Measurements from ENCODE around the gene GABRB3. TPM values are rescaled to one million over a fixed set of nuclear protein-coding genes. Genes with fewer than 3 reads are reported as not detected.

The GABRB3 gene
- 1 to 10 TPM in 2 of 3 donors, under 1 TPM in 1; 0.34 to 2.1 (median 1.1) TPM for polyA plus RNA-seq

- no peak within 1 kb of the TSS for H3K27ac ChIP-seq (ENCODE audit: low read depth, low read length)
- 2 to 3% (median 3%) methylated on average over 59 to 104 of the region's 112 CpGs for WGBS, 3 donors
Measured at GRCh38 chr15:26772154-26773066, at the start of gene GABRB3. TSS of gene GABRB3 (minus strand) at chr15:26773066.

- WGBS, 3 donors = 55 to 61% (median 58%) methylated on average over 15 of the region's 15 CpGs
- H3K27ac ChIP-seq (ENCODE audit: low read depth, low read length) = no peak overlapping the region
Measured at GRCh38 chr15:26807517-26808427, 34.9 kb upstream of the GABRB3 start.

GRCh38 chr15:26806574-26806973 is 33.7 kb upstream of the GABRB3 start:
- no peak overlapping the region for H3K27ac ChIP-seq (ENCODE audit: low read depth, low read length)
- 73 to 74% (median 73%) methylated on average over 5 of the region's 5 CpGs for WGBS, 3 donors

- no peak overlapping the region for H3K27ac ChIP-seq (ENCODE audit: low read depth, low read length)
- 17 to 55% (median 55%) methylated on average over 4 of the region's 4 CpGs for WGBS, 3 donors
Measured at GRCh38 chr15:26806151-26806550, 33.3 kb upstream of the GABRB3 start.

- WGBS, 3 donors = 45 to 77% (median 74%) methylated on average over 5 of the region's 5 CpGs
- no peak overlapping the region for H3K27ac ChIP-seq (ENCODE audit: low read depth, low read length)
Measured at GRCh38 chr15:26805470-26805869, 32.6 kb upstream of the GABRB3 start.

GRCh38 chr15:26804063-26804804 is 31.4 kb upstream of the GABRB3 start:
- no peak overlapping the region for H3K27ac ChIP-seq (ENCODE audit: low read depth, low read length)
- WGBS, 3 donors = 55 to 61% (median 56%) methylated on average over 11 of the region's 11 CpGs

GRCh38 chr15:26790118-26790517 is 17.3 kb upstream of the GABRB3 start:
- no peak overlapping the region for H3K27ac ChIP-seq (ENCODE audit: low read depth, low read length)
- WGBS, 3 donors = 82 to 85% (median 84%) methylated on average over 8 of the region's 8 CpGs

GRCh38 chr15:26781816-26782215 is 8.9 kb upstream of the GABRB3 start:
- no peak overlapping the region for H3K27ac ChIP-seq (ENCODE audit: low read depth, low read length)
- WGBS, 3 donors = 69 to 80% (median 75%) methylated on average over 22 to 24 of the region's 24 CpGs

GRCh38 chr15:26773917-26774316 is 1.1 kb upstream of the GABRB3 start:
- WGBS, 3 donors = 8 to 16% (median 15%) methylated on average over 8 of the region's 8 CpGs

GRCh38 chr15:26773067-26773877 is 406 bp upstream of the GABRB3 start:
- H3K27ac ChIP-seq (ENCODE audit: low read depth, low read length) = no peak overlapping the region
- 0 to 2% (median 1%) methylated on average over 16 to 97 of the region's 102 CpGs for WGBS, 3 donors

More at GRCh38 chr15:26773917-26774316, 1.1 kb upstream of the GABRB3 start:
- no peak overlapping the region for H3K27ac ChIP-seq (ENCODE audit: low read depth, low read length)

GRCh38 chr15:26771578-26772153 is 1.2 kb downstream of the GABRB3 start:
- H3K27ac ChIP-seq (ENCODE audit: low read depth, low read length) = no peak overlapping the region
- WGBS, 3 donors = 2 to 3% (median 3%) methylated on average over 32 of the region's 32 CpGs

GRCh38 chr15:26771168-26771567 is 1.7 kb downstream of the GABRB3 start:
- no peak overlapping the region for H3K27ac ChIP-seq (ENCODE audit: low read depth, low read length)
- 13 to 16% (median 15%) methylated on average over 10 of the region's 10 CpGs for WGBS, 3 donors

- no peak overlapping the region for H3K27ac ChIP-seq (ENCODE audit: low read depth, low read length)
- WGBS, 3 donors = 13 to 18% (median 13%) methylated on average over 5 of the region's 5 CpGs
Measured at GRCh38 chr15:26767169-26767670, 5.6 kb downstream of the GABRB3 start.

- 33 to 47% (median 33%) methylated on average over 1 of the region's 1 CpG for WGBS, 3 donors
- no peak overlapping the region for H3K27ac ChIP-seq (ENCODE audit: low read depth, low read length)
Measured at GRCh38 chr15:26766262-26766661, 6.6 kb downstream of the GABRB3 start.

- H3K27ac ChIP-seq (ENCODE audit: low read depth, low read length) = no peak overlapping the region
- WGBS, 3 donors = 56 to 68% (median 60%) methylated on average over 5 of the region's 5 CpGs
Measured at GRCh38 chr15:26759986-26760385, 12.9 kb downstream of the GABRB3 start.

GRCh38 chr15:26758079-26758478 is 14.8 kb downstream of the GABRB3 start:
- no peak overlapping the region for H3K27ac ChIP-seq (ENCODE audit: low read depth, low read length)
- WGBS, 3 donors = 23 to 49% (median 44%) methylated on average over 4 of the region's 4 CpGs

- 55 to 67% (median 63%) methylated on average over 8 of the region's 8 CpGs for WGBS, 3 donors
- H3K27ac ChIP-seq (ENCODE audit: low read depth, low read length) = no peak overlapping the region
Measured at GRCh38 chr15:26757141-26757540, 15.7 kb downstream of the GABRB3 start.

Data from adipose tissue (tissue), 3 donors.